ENCODE data around the gene GPR139. TPM values are rescaled to one million over a fixed set of nuclear protein-coding genes. Genes with fewer than 3 reads are reported as not detected.

GPR139 gene
- polyA plus RNA-seq, 1 of the 3 experiments (the other 2 are of a cell fraction) = not detected

GRCh38 chr16:20002936-20003335, 70.8 kb downstream of the GPR139 start (continued):
- TF ChIP-seq CTCF (IDR thresholded peaks at IDR 0.05) = no peak
- no peak for TF ChIP-seq GABPA (IDR thresholded peaks at IDR 0.05; ENCODE audit: low read depth)
- TF ChIP-seq FOXM1 (IDR thresholded peaks at IDR 0.05; ENCODE audit: low read depth) = no peak

GRCh38 chr16:20001856-20002707, 71.6 kb downstream of the GPR139 start:
- CTCF ChIA-PET = interaction anchor here (0.7 to 4.4 kb wide), 11 partner anchors 9 to 298 kb away, joined by 3 to 32 read pairs (median 4); no protein-coding TSS in a partner anchor
- Histone ChIP-seq H3K9ac (no peak overlapping the region), H3K9me2 (no peaks in the 10 kb centered on the region), H3K9me3 (no peaks in the 10 kb centered on the region), H3K36me3 (replicated peaks in 1 of 2; ENCODE audit: control insufficient read depth in 1 of 2, insufficient read depth in 2 of 2, low read length in 1 of 2) (no peaks in the 10 kb centered on the region), H3K79me2 (ENCODE audit: insufficient read depth) (no peaks in the 10 kb centered on the region), H3K4me3 (ENCODE audit: low read depth in 2 of 2, low read length in 1 of 2) (no peak overlapping the region), H3F3A (replicated peaks; ENCODE audit: insufficient read depth) (no peaks in the 10 kb centered on the region), H3K27ac (ENCODE audit: low read depth in 2 of 2, low read length in 1 of 2) (peak overlapping the region in 1 of 2 experiments; percentile 83; a peak in 2 of 4 replicates), H3K4me1 (ENCODE audit: control insufficient read depth in 1 of 2, insufficient read depth in 2 of 2, low read depth in 1 of 2, low read length in 1 of 2) (peaks cover 0 to 22% of the 10 kb centered on the region in 2 experiments; a peak in 1 of 4 replicates), H3K27me3 (ENCODE audit: insufficient read depth) (no peaks in the 10 kb centered on the region), H2AFZ (ENCODE audit: low read depth) (no peak overlapping the region), H4K20me1 (ENCODE audit: insufficient read depth) (no peaks in the 10 kb centered on the region), H3K4me2 (no peak overlapping the region)
- DNase-seq = peak; percentile 48
- WGBS (ENCODE audit: low lambda C conversion rate) = 21% methylated on average over 16 of the region's 16 CpGs
- POLR2A ChIA-PET = interaction anchor here (0.8 to 2.3 kb wide), 10 partner anchors 10 to 298 kb away, joined by 3 to 17 read pairs (median 4); no protein-coding TSS in a partner anchor
- no peak for TF ChIP-seq IRF3 (IDR thresholded peaks at IDR 0.05; ENCODE audit: low read depth, low read length)
- TF ChIP-seq SMC3 (IDR thresholded peaks at IDR 0.05; ENCODE audit: low read depth, low read length) = no peak
- peak; percentile 38; the same call in 1 of the 2 replicates for TF ChIP-seq MXI1 (IDR thresholded peaks at IDR 0.05; ENCODE audit: low read depth, low read length)
- TF ChIP-seq RCOR1 (IDR thresholded peaks at IDR 0.05; ENCODE audit: low read length) = peak; percentile 20; the same call in 1 of the 2 replicates
- peak; percentile 97 for TF ChIP-seq FOXJ3 (CRISPR knock-in tag; IDR thresholded peaks at IDR 0.05)
- peak; percentile 55; the same call in 1 of the 2 replicates for TF ChIP-seq GATA2 (CRISPR knock-in tag; IDR thresholded peaks at IDR 0.05)
- peak in 1 of 2 experiments; percentile 51; a peak in 1 of 4 replicates for TF ChIP-seq EP300 (IDR thresholded peaks at IDR 0.05; ENCODE audit: borderline replicate concordance in 1 of 2, low read depth in 1 of 2, low read length in 1 of 2)

GRCh38 chr16:19997734-19998133, 76.0 kb downstream of the GPR139 start:
- Histone ChIP-seq H3K9me3 (no peaks in the 10 kb centered on the region), H3F3A (replicated peaks; ENCODE audit: insufficient read depth) (no peaks in the 10 kb centered on the region), H4K20me1 (ENCODE audit: insufficient read depth) (no peaks in the 10 kb centered on the region), H3K36me3 (replicated peaks in 1 of 2; ENCODE audit: control insufficient read depth in 1 of 2, insufficient read depth in 2 of 2, low read length in 1 of 2) (no peaks in the 10 kb centered on the region), H2AFZ (ENCODE audit: low read depth) (no peak overlapping the region), H3K4me3 (ENCODE audit: low read depth in 2 of 2, low read length in 1 of 2) (no peak overlapping the region), H3K9ac (no peak overlapping the region), H3K4me2 (no peak overlapping the region), H3K79me2 (ENCODE audit: insufficient read depth) (no peaks in the 10 kb centered on the region), H3K4me1 (ENCODE audit: control insufficient read depth in 1 of 2, insufficient read depth in 2 of 2, low read depth in 1 of 2, low read length in 1 of 2) (peaks cover 0 to 17% of the 10 kb centered on the region in 2 experiments; a peak in 1 of 4 replicates), H3K27ac (ENCODE audit: low read depth in 2 of 2, low read length in 1 of 2) (no peak overlapping the region; a peak in 1 of 4 replicates), H3K9me2 (no peaks in the 10 kb centered on the region), H3K27me3 (ENCODE audit: insufficient read depth) (no peaks in the 10 kb centered on the region)
- TF ChIP-seq SMC3 (IDR thresholded peaks at IDR 0.05; ENCODE audit: low read depth, low read length) (no peak), YY1 (IDR thresholded peaks at IDR 0.05; ENCODE audit: low read depth) (no peak), POLR2AphosphoS5 (IDR thresholded peaks at IDR 0.05; ENCODE audit: low read depth, low read length) (no peak), FOSL2 (IDR thresholded peaks at IDR 0.05; ENCODE audit: borderline replicate concordance, low read depth) (no peak), MAX (IDR thresholded peaks at IDR 0.05; ENCODE audit: low read depth) (no peak), EZH2phosphoT487 (IDR thresholded peaks at IDR 0.05; ENCODE audit: borderline replicate concordance, low read depth) (no peak), RAD21 (IDR thresholded peaks at IDR 0.05; ENCODE audit: low read length) (no peak), CHD2 (IDR thresholded peaks at IDR 0.05; ENCODE audit: low read length, partially characterized antibody) (no peak), JUND (IDR thresholded peaks at IDR 0.05) (no peak), NFIC (IDR thresholded peaks at IDR 0.05; ENCODE audit: borderline replicate concordance) (no peak)
- CTCF ChIA-PET = no interaction called here
- DNase-seq = no peak
- POLR2A ChIA-PET = no interaction called here
- WGBS (ENCODE audit: low lambda C conversion rate) = 29% methylated on average over 4 of the region's 4 CpGs
